Measurements from ENCODE around the gene CAMSAP3. TPM values are rescaled to one million over a fixed set of nuclear protein-coding genes. Genes with fewer than 3 reads are reported as not detected.

CAMSAP3 gene
- total RNA-seq, 1 donor from 2014 or later: 0.41 TPM

DNA sequence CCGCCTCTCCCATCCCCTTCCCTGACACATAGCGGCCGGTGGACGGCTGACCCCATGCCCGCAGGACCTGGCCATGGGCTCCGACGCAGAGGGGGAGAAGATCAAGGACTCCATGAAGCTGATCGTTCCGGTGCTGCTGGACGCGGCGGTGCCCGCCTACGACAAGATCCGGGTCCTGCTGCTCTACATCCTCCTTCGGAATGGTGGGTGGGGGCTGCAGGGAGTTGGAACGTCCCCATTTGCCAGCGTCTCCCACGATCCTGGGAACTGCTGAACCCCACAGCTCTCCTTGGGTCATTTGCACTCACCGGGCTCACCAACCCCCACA, 48.9 kb downstream of the CAMSAP3 start:
- DNase-seq (ENCODE audit: extremely low read depth, low read depth, low spot score): no peak

DNA sequence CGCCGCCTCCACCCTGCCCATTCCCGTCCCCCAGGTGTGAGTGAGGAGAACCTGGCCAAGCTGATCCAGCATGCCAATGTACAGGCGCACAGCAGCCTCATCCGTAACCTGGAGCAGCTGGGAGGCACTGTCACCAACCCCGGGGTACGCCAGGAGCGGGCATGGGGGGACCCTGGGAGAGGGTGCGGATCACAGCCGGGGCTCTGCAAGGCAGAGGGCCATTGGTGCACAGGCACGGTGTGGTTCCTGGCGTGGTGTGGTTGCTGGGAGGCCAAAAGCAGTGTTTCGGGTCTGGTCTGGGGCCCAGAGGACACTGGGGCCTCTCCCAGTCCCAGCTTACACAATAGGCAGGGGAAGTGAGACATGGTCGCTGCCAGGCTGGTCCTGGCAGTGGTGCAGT, 49.5 kb downstream of the CAMSAP3 start:
- no peak for DNase-seq (ENCODE audit: extremely low read depth, low read depth, low spot score)

DNA sequence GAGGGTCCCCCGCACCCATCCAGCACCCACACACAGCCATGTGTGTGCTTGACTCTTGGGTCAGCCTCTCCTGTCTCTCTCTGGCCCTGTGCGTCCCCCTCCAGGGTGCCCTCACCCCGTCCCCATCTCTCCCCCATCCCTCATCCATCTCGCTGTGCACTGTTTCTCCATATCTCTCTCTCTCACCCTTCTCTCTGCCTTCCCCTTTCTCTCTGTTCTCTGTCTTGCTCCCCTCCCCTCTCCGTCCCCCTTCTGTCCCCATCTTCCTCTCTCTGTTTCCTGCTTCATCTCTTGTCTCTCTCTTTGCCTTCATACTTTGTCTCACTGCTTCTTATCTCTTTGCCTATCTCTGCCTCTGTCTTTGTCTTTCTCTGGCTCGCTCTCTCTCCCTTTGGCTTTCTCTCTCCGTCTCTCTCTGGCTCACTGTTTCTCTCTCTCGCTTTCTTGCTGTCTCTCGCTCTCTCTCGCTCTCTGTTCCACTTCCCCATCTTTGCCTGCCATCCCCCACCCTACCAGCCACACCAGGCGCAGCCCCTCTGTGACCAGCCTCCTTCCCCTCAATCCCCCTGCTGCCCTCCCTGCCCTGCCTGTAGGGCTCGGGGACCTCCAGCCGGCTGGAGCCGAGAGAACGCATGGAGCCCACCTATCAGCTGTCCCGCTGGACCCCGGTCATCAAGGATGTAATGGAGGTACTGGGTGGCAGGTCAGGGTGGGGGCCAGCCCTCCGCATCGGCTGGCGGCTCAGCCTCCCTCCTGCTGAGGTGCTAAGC, 50.2 kb downstream of the CAMSAP3 start:
- no peak for DNase-seq (ENCODE audit: extremely low read depth, low read depth, low spot score)

DNA sequence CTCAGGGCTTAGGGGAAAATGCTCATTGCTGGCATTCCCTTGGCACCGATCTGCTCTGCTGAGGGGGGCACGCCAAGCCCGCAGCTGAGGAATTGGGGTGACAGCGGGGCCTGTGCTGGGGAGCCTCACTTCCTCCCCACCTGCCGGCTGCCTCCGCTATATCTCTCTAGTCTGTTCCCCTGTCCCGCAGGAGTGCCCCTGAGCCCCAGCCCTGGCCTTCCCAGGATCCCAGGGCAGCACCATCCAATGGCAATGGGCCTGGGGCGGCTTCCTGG, 50.7 kb downstream of the CAMSAP3 start:
- DNase-seq (ENCODE audit: extremely low read depth, low read depth, low spot score): no peak

DNA sequence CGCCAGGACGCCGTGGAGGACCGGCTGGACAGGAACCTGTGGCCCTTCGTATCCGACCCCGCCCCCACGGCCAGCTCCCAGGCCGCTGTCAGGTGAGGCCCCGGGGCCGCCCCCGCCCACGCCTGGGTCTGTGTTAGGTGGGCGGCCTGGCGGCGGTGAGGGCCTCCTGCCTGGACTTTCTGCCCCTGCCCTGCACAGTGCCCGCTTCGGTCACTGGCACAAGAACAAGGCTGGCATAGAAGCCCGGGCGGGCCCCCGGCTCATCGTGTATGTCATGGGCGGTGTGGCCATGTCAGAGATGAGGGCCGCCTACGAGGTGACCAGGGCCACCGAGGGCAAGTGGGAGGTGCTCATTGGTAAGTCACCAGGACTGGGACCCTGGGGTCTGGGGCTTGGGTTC, 51.5 kb downstream of the CAMSAP3 start:
- no peak for DNase-seq (ENCODE audit: extremely low read depth, low read depth, low spot score)

DNA sequence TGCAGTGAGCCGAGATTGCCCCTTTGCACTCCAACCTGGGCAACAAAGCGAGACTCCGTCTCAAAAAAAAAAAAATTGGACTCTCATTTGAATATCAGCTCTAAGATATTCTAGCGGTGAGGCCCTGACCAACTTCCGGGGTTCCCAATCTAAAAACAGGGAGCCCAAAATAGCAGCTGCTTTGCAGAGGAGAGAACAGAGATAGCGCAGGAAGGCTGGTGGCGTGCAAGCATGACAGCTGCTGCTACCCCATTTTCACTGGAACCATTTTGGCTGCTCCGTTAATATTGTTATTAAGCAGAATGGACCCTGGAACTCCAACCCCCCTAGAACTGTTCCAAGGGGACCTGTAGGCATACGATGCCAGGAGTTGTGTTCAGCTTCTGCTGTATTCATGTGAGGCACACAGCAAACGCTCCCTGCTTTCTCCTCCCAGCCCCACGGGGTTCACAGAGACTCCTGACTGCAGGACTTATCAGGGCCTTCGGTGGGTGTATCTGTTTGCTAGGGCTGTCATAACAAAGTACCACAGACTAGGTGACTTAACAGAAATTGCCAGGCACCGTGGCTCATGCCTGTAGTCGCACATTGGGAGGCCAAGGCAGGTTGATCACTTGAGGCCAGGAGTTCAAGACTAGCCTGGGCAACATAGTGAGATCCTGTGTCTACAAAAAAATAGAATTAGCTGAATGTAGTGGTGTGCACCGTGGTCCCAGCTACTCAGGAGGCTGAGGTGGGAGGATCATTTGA, 52.8 kb downstream of the CAMSAP3 start:
- no peak for DNase-seq (ENCODE audit: extremely low read depth, low read depth, low spot score)

DNA sequence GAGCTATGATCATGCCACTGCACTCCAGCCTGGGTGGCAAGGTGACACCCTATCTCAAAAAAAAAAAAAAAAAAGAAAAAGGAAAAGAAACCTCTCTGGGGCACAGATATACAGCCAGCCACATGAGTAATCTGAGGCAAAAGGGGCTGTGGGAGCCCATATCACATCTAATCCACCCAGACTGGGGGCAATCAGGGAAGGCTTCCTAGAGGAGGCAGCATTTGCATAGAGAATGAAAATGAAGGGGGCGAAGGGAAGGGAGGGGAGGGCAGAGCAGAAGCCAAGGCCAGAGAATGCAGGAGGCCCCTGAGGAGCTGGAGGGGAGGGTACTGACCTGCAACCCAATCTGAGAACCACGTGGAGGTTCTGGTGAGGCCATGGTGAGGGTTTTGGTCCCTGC, 54.5 kb downstream of the CAMSAP3 start:
- DNase-seq (ENCODE audit: extremely low read depth, low read depth, low spot score): no peak

DNA sequence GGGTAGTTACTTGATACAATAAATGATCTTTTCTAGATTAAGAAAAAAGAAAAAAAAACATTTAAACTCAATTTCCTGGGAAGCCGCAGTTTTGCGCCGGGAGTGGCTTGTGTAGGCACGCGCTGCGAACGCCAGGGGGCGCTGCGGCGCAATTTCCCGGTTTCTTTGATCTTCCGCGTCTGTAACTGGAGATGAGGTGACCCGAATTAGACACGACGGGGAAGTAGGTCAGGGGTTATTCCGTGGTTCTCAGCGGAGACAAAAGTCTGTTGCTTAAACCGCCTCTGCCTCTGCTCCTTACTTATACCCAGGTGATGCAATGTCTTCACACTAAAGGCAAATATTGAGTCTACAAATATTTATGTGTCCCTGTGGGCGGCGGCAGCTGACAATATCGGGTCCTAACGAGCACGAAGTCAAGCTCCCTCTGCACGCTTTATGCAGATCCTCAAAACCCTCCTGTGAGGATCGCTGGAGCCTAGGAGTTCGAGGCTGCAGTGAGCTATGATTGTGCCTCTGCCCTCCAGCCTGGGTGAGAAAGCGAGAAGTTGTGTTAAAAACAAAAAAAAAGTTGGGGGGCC, 56.5 kb downstream of the CAMSAP3 start:
- no peak for DNase-seq (ENCODE audit: extremely low read depth, low read depth, low spot score)

DNA sequence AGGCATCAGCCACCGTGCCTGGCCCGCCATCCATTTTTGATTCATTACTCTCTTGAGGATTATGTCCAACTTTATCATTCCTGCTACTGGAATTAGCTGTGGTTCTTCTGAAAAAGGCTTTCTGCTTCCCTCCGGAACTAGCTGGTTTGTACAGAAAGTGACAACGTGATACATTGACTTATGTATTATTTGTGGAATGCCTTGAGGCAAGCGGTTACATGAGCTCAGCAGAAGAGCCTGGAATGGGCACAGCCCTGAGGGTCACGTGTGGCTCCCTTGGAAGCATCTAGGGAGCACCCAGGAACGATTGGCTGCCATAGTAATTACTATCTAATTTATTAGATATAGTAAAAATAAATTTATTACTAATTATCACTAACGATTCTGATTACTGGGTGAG, 58.7 kb downstream of the CAMSAP3 start:
- no peak for DNase-seq (ENCODE audit: extremely low read depth, low read depth, low spot score)

DNA sequence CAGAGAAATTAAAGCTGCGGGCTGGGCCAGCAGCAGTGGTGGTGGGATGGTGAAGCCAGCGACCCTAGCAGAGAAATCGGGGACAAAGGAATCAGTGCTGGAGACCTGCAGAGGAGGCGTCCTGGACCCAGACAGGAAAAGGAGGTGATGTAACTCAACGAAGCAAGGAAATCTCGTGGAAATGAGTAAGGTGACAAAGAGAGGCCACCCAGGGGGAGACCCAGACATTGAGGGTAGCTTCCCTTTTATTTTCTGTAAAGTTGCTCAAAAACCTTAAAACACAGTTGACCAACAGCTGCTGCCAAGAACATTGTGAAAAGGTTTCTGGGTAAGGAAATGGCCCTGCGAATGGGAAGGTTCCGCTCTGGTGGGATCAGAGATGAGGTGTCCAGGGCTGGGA, 59.9 kb downstream of the CAMSAP3 start:
- DNase-seq (ENCODE audit: extremely low read depth, low read depth, low spot score): no peak

DNA sequence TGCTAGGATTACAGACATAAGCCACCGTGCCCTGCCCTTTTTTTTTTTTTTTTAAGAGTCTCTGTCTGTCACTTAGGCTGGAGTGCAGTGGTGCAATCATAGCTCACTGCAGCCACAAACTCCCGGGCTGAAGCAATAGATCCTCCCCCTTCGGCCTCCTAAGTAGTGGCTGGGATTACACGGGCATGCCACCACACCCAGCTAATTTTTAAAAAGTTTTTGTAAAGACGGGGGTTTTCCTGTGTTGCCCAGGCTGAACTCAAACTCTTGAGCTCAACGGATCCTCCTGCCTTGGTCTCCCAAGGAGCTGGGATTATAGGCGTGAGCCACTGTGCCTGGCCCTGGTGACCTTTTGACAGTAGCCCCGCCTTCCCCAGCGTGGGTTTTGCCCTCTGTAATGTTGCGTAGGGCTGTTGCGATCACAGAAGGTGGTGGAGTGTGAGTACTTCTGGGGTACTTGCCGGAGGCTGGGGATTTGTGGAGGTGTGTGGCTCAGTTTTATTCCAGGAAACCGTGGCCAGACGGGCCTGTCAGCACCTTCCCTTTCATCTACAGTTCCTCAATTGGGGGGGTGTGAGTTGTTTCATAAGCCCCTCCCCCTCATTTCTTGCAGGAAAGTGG, 61.6 kb downstream of the CAMSAP3 start:
- DNase-seq (ENCODE audit: extremely low read depth, low read depth, low spot score): no peak

DNA sequence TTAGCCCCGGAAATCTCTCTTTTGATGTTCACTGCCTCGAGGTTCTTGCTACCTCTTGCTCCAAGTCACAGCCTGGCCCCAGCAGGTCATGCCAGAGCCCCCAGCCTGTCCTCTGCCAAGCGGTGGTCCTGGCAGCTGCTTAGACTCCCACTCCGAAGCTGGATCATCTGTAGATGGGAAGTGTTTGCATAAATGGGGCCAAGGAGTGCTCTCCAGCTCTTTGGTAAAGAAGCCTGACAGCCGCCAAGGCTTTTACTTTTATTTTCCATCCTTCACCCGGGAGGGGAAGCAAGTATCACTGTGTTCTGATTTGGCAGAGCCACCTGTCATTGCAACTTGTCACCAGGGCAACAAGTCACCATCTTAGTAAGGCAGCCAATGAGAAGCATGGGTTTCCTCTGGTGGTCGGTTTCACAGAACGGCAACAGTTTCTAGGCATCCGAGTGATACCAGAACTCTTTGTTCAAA, 62.6 kb downstream of the CAMSAP3 start:
- DNase-seq (ENCODE audit: extremely low read depth, low read depth, low spot score): no peak

DNA sequence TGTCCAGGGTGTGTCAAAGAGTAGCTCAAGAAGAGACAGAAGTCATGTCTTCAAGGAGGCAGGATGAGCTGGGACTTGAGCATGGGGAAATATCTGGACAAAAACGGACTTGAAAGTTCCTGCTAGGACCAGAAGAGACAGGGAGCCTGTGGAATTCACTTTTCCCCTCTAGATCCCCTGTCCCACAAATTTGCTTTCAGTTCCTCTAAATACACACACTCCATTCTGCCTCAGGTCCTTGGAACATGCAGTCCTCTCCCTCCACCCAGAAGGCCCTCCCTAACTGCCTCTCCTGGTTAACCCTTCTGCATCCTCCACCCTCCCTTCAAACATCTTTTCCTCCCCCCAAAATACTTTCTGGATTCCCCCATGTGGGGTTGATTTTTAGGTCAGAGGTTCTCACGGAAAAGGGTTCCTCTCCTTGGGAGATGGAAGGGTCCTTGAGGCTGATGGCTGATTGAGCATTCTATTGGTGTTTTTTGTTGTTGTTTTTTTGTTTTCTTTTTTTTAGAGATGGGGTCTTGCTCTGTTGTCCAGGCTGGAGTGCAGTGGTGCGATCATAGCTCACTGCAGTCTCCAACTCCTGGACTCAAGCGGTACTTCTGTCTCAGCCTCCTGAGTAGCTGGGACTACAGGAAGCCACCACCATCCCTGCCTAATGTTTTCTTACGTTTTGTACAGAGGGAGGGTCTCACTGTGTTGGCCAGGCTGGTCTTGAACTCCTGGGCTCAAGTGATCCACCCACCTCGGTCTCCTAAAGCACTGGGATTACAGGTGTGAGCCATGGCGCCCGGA, 66.3 kb downstream of the CAMSAP3 start:
- no peak for DNase-seq (ENCODE audit: extremely low read depth, low read depth, low spot score)

DNA sequence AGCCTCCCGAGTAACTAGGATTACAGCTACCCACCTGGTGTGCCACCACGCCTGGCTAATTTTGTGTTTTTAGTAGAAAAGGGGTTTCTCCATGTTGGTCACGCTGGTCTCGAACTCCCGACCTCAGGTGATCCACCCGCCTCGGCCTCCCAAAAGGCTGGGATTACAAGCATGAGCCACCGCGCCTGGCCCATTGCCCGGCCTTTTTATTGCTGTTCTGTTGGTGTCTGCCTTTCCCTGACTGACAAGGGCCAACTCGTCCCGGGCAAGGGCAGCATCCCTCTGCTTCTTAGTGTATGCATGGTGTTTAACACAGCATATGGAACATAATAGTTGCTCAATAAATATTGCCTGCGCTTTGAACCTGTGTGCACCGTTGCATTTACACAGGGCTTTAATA, 67.0 kb downstream of the CAMSAP3 start:
- no peak for DNase-seq (ENCODE audit: extremely low read depth, low read depth, low spot score)

DNA sequence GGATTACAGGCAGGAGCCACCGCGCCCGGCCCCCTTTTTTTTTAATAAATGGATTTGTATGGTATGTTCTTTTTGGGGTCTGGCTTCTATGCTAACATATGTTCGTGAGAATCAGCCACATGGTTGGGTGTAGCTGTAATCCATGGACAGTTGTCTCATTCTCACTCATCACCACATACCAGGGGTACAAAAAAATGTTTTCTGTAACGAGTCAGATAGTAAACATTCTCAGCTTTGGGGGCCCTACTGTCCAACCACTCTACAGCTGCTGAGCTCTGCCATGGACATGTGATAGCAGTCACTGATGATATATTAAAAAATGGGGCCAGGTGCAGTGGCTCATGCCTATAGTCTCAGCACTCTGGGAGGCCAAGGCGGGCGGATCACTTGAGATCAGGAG, 68.0 kb downstream of the CAMSAP3 start:
- no peak for DNase-seq (ENCODE audit: extremely low read depth, low read depth, low spot score)

DNA sequence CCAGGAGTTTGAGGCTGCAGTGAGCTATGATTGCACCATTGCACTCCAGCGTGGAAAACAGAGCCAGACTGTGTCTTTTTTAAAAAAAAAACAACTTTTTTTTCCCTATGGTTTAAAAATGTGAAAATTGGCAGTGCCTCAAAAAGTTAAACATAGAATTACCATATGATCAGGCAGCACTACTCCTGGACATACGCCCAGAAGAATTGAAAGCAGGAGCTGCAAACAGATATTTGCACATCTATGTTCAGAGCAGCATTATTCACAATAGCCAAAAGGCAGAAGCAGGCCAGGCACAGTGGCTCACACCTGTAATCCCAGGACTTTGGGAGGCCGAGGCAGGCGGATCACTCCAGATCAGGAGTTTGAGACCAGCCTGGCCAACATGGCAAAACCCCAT, 69.4 kb downstream of the CAMSAP3 start:
- no peak for DNase-seq (ENCODE audit: extremely low read depth, low read depth, low spot score)

Other genes with a start within 250 kb of the CAMSAP3 start
- gene ARHGEF18, start 246.9 kb upstream of the CAMSAP3 start, total RNA-seq: 53.2 and 53.3 TPM in 2 replicates
- 2.7 and 4.1 TPM in 2 replicates for gene PEX11G, start 106.8 kb upstream of the CAMSAP3 start, total RNA-seq
- 56.9 and 70.4 TPM in 2 replicates for gene ZNF358, start 79.8 kb upstream of the CAMSAP3 start, total RNA-seq
- 10.6 and 25.2 TPM in 2 replicates for gene MCOLN1, start 73.2 kb upstream of the CAMSAP3 start, total RNA-seq
- gene PNPLA6, start 60.1 kb upstream of the CAMSAP3 start, total RNA-seq: 176 and 230 TPM in 2 replicates
- 40.5 and 46.3 TPM in 2 replicates for gene XAB2, start 33.7 kb downstream of the CAMSAP3 start, total RNA-seq
- 32.3 and 37.1 TPM in 2 replicates for gene PET100, start 33.9 kb downstream of the CAMSAP3 start, total RNA-seq
- not detected in 2 replicates for gene PCP2, start 37.9 kb downstream of the CAMSAP3 start, total RNA-seq
- 33.4 and 47.7 TPM in 2 replicates for gene STXBP2, start 41.2 kb downstream of the CAMSAP3 start, total RNA-seq
- gene RETN, start 73.2 kb downstream of the CAMSAP3 start, total RNA-seq: not detected in 2 replicates
- not detected in 2 replicates for gene MCEMP1, start 81.2 kb downstream of the CAMSAP3 start, total RNA-seq
- 132 and 170 TPM in 2 replicates for gene TRAPPC5, start 85.0 kb downstream of the CAMSAP3 start, total RNA-seq
- gene FCER2, start 106.3 kb downstream of the CAMSAP3 start, total RNA-seq: not detected in 2 replicates
- gene CLEC4G, start 136.2 kb downstream of the CAMSAP3 start, total RNA-seq: not detected in 2 replicates
- gene CD209, start 151.7 kb downstream of the CAMSAP3 start, total RNA-seq: not detected in 2 replicates
- gene CLEC4M, start 167.4 kb downstream of the CAMSAP3 start, total RNA-seq: 0.19 and 0.64 TPM in 2 replicates
- 27.1 and 32.1 TPM in 2 replicates for gene EVI5L, start 234.4 kb downstream of the CAMSAP3 start, total RNA-seq

Data from glomerular endothelial cell (primary cell).